ENCODE data around the gene FOXQ1. TPM values are rescaled to one million over a fixed set of nuclear protein-coding genes. Genes with fewer than 3 reads are reported as not detected.

Gene FOXQ1
- total RNA-seq, 2 experiments from 2014 or later, result not detected

DNA sequence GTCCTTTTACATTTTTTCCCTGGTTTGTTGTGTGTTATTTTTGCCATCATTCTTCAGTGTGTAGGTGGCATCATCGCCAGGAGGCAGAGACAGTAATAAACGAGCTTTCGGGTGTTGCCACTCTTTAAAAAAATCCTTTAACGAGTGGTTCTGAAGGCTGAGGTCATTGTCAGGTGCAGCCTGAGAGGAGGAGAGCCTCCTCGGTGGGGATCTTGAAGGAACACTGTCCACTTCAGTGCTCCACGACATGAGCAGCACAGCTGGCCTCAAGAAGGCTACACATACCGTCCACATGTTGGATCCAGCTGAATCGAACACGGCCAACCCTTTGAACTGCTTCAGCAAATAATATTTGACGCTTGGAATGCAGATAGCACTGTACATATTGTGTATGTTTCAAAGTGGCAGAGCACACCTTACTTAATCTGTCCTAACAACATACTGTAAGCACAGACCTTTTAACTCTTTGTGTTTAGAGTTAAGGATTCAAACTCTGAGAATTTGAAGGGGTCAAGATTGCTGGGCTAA lies 48.0 kb upstream of the FOXQ1 start:
- CTCF ChIA-PET (ENCODE audit: unreplicated experiment), result no interaction called here

DNA sequence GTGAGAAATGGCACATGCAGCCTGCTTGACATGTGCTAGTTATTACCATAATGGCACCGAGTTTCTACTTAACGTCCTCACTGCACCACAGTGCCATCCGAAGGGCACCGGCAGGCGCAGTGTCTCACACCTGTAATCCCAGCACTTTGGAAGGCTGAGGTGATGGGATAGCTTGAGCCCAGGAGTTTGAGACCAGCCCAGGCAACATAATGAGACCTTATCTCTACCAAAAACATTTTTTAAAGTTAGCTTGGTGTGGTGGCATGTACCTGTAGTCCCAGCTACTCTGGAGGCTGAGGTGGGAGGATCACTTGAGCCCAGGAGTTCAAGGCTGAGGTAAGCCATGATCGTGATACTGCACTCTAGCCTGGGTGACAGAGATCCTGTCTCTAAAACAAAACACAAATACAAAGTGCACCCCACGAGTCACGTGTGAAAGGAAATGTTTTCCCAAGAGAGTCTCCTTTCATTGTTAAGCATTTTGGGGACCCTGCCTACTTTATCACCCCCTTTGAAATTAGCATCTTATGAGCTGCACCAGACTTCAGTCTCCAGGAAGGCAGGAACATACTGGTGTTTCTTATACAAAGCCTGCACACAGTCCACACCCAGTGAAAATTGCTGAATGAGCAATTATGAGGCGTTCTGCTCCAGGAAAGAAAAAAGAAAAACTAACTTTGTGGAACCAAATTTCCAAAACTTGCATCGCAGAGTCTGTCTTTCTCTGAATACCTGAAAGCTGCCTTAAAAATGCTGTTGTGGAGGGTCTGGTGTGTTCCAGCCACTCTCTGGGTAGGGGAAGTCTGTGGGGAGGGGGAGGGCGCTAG lies 47.1 kb upstream of the FOXQ1 start:
- H3K79me2 ChIP-seq (ENCODE audit: insufficient read depth, low read depth, low read length), result no peaks in the 10 kb centered on the region
- H4K20me1 ChIP-seq (ENCODE audit: insufficient read depth, low read length), result no peaks in the 10 kb centered on the region
- H3K4me3 ChIP-seq (ENCODE audit: low read depth, low read length, poor library complexity, severe bottlenecking), result no peak overlapping the region
- H3K9me3 ChIP-seq (ENCODE audit: low read length), result no peaks in the 10 kb centered on the region
- H3K4me1 ChIP-seq (ENCODE audit: insufficient read depth, low read length, poor library complexity, severe bottlenecking), result no peaks in the 10 kb centered on the region
- no peaks in the 10 kb centered on the region for H3K9me2 ChIP-seq (ENCODE audit: insufficient read depth, low read length)
- ChIA-PET POLR2A (no interaction called here), CTCF (ENCODE audit: unreplicated experiment) (no interaction called here)
- H3K36me3 ChIP-seq (ENCODE audit: insufficient read depth, low read length), result no peaks in the 10 kb centered on the region
- H3K4me2 ChIP-seq (ENCODE audit: low read length), result no peak overlapping the region
- no peak for TF ChIP-seq EZH2phosphoT487 (IDR thresholded peaks at IDR 0.05; ENCODE audit: borderline replicate concordance, low read depth, low read length)
- TF ChIP-seq, protein P1, sequence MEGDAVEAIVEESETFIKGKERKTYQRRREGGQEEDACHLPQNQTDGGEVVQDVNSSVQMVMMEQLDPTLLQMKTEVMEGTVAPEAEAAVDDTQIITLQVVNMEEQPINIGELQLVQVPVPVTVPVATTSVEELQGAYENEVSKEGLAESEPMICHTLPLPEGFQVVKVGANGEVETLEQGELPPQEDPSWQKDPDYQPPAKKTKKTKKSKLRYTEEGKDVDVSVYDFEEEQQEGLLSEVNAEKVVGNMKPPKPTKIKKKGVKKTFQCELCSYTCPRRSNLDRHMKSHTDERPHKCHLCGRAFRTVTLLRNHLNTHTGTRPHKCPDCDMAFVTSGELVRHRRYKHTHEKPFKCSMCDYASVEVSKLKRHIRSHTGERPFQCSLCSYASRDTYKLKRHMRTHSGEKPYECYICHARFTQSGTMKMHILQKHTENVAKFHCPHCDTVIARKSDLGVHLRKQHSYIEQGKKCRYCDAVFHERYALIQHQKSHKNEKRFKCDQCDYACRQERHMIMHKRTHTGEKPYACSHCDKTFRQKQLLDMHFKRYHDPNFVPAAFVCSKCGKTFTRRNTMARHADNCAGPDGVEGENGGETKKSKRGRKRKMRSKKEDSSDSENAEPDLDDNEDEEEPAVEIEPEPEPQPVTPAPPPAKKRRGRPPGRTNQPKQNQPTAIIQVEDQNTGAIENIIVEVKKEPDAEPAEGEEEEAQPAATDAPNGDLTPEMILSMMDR (conservative IDR thresholded peaks at IDR 0.05; ENCODE audit: low read length), result no peak
- H3K27ac ChIP-seq (ENCODE audit: low read depth, low read length, poor library complexity, severe bottlenecking), result no peak overlapping the region
- no peak for DNase-seq (ENCODE audit: low spot score)
- intact Hi-C loops (cut with micrococcal nuclease; ENCODE audit: unreplicated experiment), result no loop called here
- BruUV-seq (replicated peaks), result no TSS peak
- H2AFZ ChIP-seq (ENCODE audit: low read length), result no peak overlapping the region

More for the DNA sequence above, 48.0 kb upstream of the FOXQ1 start:
- no peaks in the 10 kb centered on the region for H4K20me1 ChIP-seq (ENCODE audit: insufficient read depth, low read length)
- no peak overlapping the region for H3K27ac ChIP-seq (ENCODE audit: low read depth, low read length, poor library complexity, severe bottlenecking)
- POLR2A ChIA-PET, result no interaction called here
- no peaks in the 10 kb centered on the region for H3K4me1 ChIP-seq (ENCODE audit: insufficient read depth, low read length, poor library complexity, severe bottlenecking)
- H3K4me3 ChIP-seq (ENCODE audit: low read depth, low read length, poor library complexity, severe bottlenecking), result no peak overlapping the region
- H3K79me2 ChIP-seq (ENCODE audit: insufficient read depth, low read depth, low read length), result no peaks in the 10 kb centered on the region
- TF ChIP-seq, protein P1 (conservative IDR thresholded peaks at IDR 0.05; ENCODE audit: low read length), result no peak
- TF ChIP-seq EZH2phosphoT487 (IDR thresholded peaks at IDR 0.05; ENCODE audit: borderline replicate concordance, low read depth, low read length), result no peak
- intact Hi-C loops (cut with micrococcal nuclease; ENCODE audit: unreplicated experiment), result no loop called here
- BruUV-seq (replicated peaks), result no TSS peak
- no peak overlapping the region for H2AFZ ChIP-seq (ENCODE audit: low read length)
- no peaks in the 10 kb centered on the region for H3K9me3 ChIP-seq (ENCODE audit: low read length)
- no peaks in the 10 kb centered on the region for H3K9me2 ChIP-seq (ENCODE audit: insufficient read depth, low read length)
- DNase-seq (ENCODE audit: low spot score), result no peak
- no peaks in the 10 kb centered on the region for H3K36me3 ChIP-seq (ENCODE audit: insufficient read depth, low read length)
- H3K4me2 ChIP-seq (ENCODE audit: low read length), result no peak overlapping the region

DNA sequence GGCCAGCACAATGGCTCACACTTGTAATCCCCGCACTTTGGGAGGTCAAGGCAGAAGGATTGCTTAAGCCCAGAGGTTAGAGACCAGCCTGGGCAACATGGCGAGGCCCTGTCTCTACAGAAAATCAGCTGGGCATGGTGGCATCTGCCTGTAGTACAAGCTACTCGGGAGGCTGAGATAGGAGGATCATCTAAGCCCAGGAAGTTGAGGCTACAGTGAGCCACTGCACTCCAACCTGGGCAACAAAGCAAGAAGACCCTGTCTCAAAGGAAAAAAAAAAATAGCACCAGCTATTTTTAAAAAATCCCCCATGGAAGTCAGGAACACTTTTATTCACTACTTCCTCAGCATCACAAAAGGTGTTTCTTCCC lies 45.2 kb upstream of the FOXQ1 start:
- CTCF ChIA-PET (ENCODE audit: unreplicated experiment), result interaction anchor here (0.6 kb wide), 1 partner anchor 824 kb away, joined by 3 read pairs; no protein-coding TSS in a partner anchor
- intact Hi-C loops (cut with micrococcal nuclease; ENCODE audit: unreplicated experiment), result no loop called here
- no peak overlapping the region for H2AFZ ChIP-seq (ENCODE audit: low read length)
- DNase-seq (ENCODE audit: low spot score), result no peak
- H3K4me2 ChIP-seq (ENCODE audit: low read length), result no peak overlapping the region
- no peaks in the 10 kb centered on the region for H3K4me1 ChIP-seq (ENCODE audit: insufficient read depth, low read length, poor library complexity, severe bottlenecking)
- H3K36me3 ChIP-seq (ENCODE audit: insufficient read depth, low read length), result no peaks in the 10 kb centered on the region
- POLR2A ChIA-PET, result no interaction called here
- H3K79me2 ChIP-seq (ENCODE audit: insufficient read depth, low read depth, low read length), result no peaks in the 10 kb centered on the region
- TF ChIP-seq EZH2phosphoT487 (IDR thresholded peaks at IDR 0.05; ENCODE audit: borderline replicate concordance, low read depth, low read length), result no peak
- TF ChIP-seq, protein P1 (conservative IDR thresholded peaks at IDR 0.05; ENCODE audit: low read length), result no peak
- no peak overlapping the region for H3K27ac ChIP-seq (ENCODE audit: low read depth, low read length, poor library complexity, severe bottlenecking)
- no peaks in the 10 kb centered on the region for H3K9me2 ChIP-seq (ENCODE audit: insufficient read depth, low read length)
- no peak overlapping the region for H3K4me3 ChIP-seq (ENCODE audit: low read depth, low read length, poor library complexity, severe bottlenecking)
- no peaks in the 10 kb centered on the region for H3K9me3 ChIP-seq (ENCODE audit: low read length)
- H4K20me1 ChIP-seq (ENCODE audit: insufficient read depth, low read length), result no peaks in the 10 kb centered on the region
- no TSS peak for BruUV-seq (replicated peaks)
